Thyroid gland (tissue), 4 donors: ENCODE data around the gene COX10. TPM values are rescaled to one million over a fixed set of nuclear protein-coding genes. Genes with fewer than 3 reads are reported as not detected.

ENCODE experiments used
- DNase-seq, 2 donors: peaks; one replicate each; pipeline ENCODE4 v3.0.0-alpha.2; 2019
- H3K27ac ChIP-seq, 3 donors: fragments of 200-600 bp; sonication (generic); 1 replicate in 2 of 3; 2 replicates in 1 of 3; pipeline ENCODE4 v1.5.1; 2016 to 2019; ENCODE audit warnings: mild to moderate bottlenecking in 1 of 3, moderate library complexity in 1 of 3
- H3K27me3 ChIP-seq: fragments of 200-600 bp; sonication (generic); one replicate; pipeline ENCODE4 v1.5.1; 2019
- H3K36me3 ChIP-seq, 2 donors: fragments of 200-600 bp; sonication (generic); one replicate each; pipeline ENCODE4 v1.5.1; 2016 to 2019
- H3K4me1 ChIP-seq, 2 donors: fragments of 200-600 bp; sonication (generic); one replicate each; pipeline ENCODE4 v1.5.1; 2017 to 2019
- H3K4me3 ChIP-seq, 3 donors: fragments of 200-600 bp; sonication (generic); replicated peaks in 1 of 3; 1 replicate in 2 of 3; 2 replicates in 1 of 3; pipeline ENCODE4 v1.5.1; 2016; ENCODE audit warnings: mild to moderate bottlenecking in 1 of 3
- H3K9me3 ChIP-seq: fragments of 200-600 bp; sonication (generic); one replicate; pipeline ENCODE4 v1.5.1; 2017
- CTCF ChIP-seq, 6 experiments: fragments of 200-600 bp in 3 of 6; fragments of 450-650 bp in 3 of 6; sonication (generic) in 3 of 6; IDR thresholded peaks; one replicate each; pipeline ENCODE4 v1.5.1; 2016 to 2019; ENCODE audit warnings: antibody characterized with exemption in 6 of 6, mild to moderate bottlenecking in 2 of 6, inconsistent platforms in 1 of 6, moderate library complexity in 1 of 6
- POLR2A ChIP-seq, 2 donors: fragments of 450-650 bp; IDR thresholded peaks; one replicate each; pipeline ENCODE4 v1.6.1; 2017; ENCODE audit warnings: antibody characterized with exemption in 2 of 2, mild to moderate bottlenecking in 2 of 2, moderate library complexity in 1 of 2
- WGBS, 2 donors: methylation state at CpG; one replicate each; pipeline ENCODE4 v1.1.5; 2017; 5-methylcytosine and 5-hydroxymethylcytosine counted together
- intact Hi-C: fragments of 100-400 bp; cut with DNase I; formaldehyde crosslinking; loops from one replicate; pipeline ENCODE4 v1.15.1; 2023
- total RNA-seq, 4 donors: library from RNA; depleted of rRNA; stranded (reverse); fragments of >200 nt; gene quantifications; one replicate each; pipeline ENCODE4 v1.2.3, GENCODE V29; 2016

COX10 gene
- total RNA-seq, 4 donors from 2014 or later, result 33.1 to 43.5 (median 34.5) TPM

DNA sequence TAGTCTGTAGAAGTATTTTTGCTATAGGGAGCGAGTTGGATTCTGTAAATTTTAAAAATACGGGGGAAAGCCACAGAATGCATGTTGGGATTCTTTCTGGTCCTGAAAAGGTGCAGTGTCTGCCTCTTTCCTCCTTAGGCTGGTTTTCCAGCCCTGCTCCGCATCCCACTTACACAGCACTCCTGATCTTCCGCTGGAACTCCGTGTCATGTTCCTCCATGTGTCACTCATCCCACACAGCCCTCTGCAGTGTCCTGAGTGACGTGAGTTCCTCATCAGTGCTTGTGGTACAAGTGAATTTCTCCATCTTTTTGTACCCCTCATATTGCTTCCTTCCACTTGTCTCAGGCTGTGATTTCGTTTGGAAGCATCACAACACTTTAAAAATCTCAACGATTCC lies 34.5 kb downstream of the COX10 start:
- WGBS, 2 donors, result 90 to 94% methylated on average over 8 of the region's 8 CpGs
- peaks cover 9 to 14% of the 10 kb centered on the region in 2 donors for H3K4me1 ChIP-seq
- H3K27ac ChIP-seq, result no peak overlapping the region

DNA sequence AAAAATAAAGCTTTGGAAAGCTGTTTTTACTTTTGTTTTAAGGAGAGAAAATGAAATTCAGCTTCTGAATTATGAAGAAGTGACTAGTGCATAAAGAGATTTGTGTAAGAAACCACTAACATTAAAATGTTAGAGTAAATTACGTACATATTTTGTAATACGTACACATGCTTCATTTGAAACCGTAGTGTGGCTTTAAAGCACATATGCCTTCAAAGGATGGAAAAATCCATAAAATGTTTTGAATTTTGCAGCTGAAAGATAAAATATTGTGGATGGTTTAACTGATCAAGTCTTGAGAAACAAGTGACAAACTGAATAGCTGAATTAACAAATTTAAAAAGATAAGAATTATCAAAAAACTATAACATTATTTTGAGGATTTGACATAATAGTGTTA lies 35.4 kb downstream of the COX10 start:
- no peak for TF ChIP-seq POLR2A (IDR thresholded peaks at IDR 0.05)
- TF ChIP-seq CTCF (IDR thresholded peaks at IDR 0.05), result no peak

More for the DNA sequence above, 34.5 kb downstream of the COX10 start:
- Histone ChIP-seq H3K27me3 (no peaks in the 10 kb centered on the region), H3K9me3 (no peaks in the 10 kb centered on the region), H3K4me3 (no peak overlapping the region), H3K36me3 (no peaks in the 10 kb centered on the region)
- TF ChIP-seq CTCF (IDR thresholded peaks at IDR 0.05) (no peak), POLR2A (IDR thresholded peaks at IDR 0.05) (no peak)
- intact Hi-C loops, result no loop called here
- DNase-seq, result no peak

DNA sequence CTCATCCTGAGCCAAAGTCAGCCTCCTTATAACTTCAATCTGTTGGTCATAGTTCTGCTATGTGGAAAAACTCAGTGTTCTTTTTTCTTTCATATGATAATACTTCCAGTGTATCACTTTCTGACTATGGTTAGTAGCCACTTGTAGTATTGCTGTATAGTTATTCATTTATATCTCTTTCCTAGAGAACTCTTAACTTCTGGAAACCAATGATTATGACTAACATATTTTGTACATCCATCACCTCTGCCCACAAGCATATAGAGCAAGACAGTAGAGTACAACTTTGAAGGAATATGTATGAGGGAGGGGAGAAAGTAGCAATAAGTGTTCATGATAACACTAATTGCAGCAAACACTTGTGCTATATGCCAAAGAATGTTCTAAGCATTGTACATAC lies 38.6 kb downstream of the COX10 start:
- DNase-seq, result no peak
- intact Hi-C loops, result no loop called here
- no peaks in the 10 kb centered on the region for H3K36me3 ChIP-seq
- no peaks in the 10 kb centered on the region for H3K27me3 ChIP-seq
- H3K27ac ChIP-seq, result no peak overlapping the region
- H3K4me3 ChIP-seq, result no peak overlapping the region
- H3K9me3 ChIP-seq, result no peaks in the 10 kb centered on the region
- H3K4me1 ChIP-seq, result peaks cover 0 to 6% of the 10 kb centered on the region in 2 donors
- TF ChIP-seq POLR2A (IDR thresholded peaks at IDR 0.05), result no peak
- no peak for TF ChIP-seq CTCF (IDR thresholded peaks at IDR 0.05)

More for the DNA sequence above, 35.4 kb downstream of the COX10 start:
- Histone ChIP-seq H3K9me3 (no peaks in the 10 kb centered on the region), H3K27ac (no peak overlapping the region), H3K27me3 (no peaks in the 10 kb centered on the region), H3K4me3 (no peak overlapping the region), H3K4me1 (peaks cover under 1 to 6% of the 10 kb centered on the region in 2 donors), H3K36me3 (no peaks in the 10 kb centered on the region)
- intact Hi-C loops, result no loop called here
- 64 to 66% methylated on average over 3 of the region's 3 CpGs for WGBS, 2 donors
- no peak for DNase-seq

DNA sequence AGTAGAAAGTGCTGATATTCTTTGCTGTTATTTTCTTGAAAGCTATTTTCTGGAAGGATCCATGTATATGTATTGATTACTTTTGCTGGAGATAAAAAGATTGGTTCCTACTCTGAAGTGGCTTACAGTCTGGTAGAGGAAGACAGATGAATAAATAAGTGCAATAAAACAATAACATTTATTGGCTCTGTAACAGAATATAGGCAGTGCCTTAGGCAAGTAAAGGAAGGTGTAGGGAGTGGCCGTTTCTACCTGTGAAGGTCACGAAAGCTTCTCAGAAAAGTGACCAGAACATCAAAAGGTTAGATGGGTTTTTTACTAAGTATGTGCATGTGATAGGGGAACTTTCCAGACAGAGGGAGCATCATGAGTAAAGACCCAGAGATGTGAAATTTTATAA lies 43.1 kb downstream of the COX10 start:
- H3K9me3 ChIP-seq, result no peaks in the 10 kb centered on the region
- WGBS, 2 donors, result 96% methylated on average over 2 of the region's 2 CpGs
- TF ChIP-seq CTCF (IDR thresholded peaks at IDR 0.05) (no peak), POLR2A (IDR thresholded peaks at IDR 0.05) (no peak)
- H3K36me3 ChIP-seq, result no peaks in the 10 kb centered on the region
- no peak overlapping the region for H3K27ac ChIP-seq
- no peak for DNase-seq
- intact Hi-C loops, result no loop called here
- H3K27me3 ChIP-seq, result no peaks in the 10 kb centered on the region
- no peak overlapping the region for H3K4me3 ChIP-seq
- peaks cover 0 to 4% of the 10 kb centered on the region in 2 donors for H3K4me1 ChIP-seq

- TF ChIP-seq POLR2A (IDR thresholded peaks at IDR 0.05) (no peak), CTCF (IDR thresholded peaks at IDR 0.05) (no peak)
- H3K36me3 ChIP-seq, result no peaks in the 10 kb centered on the region
- H3K4me1 ChIP-seq, result no peaks in the 10 kb centered on the region
- WGBS, 2 donors, result 90 to 92% methylated on average over 1 of the region's 1 CpG
- no peak overlapping the region for H3K27ac ChIP-seq
- no peak overlapping the region for H3K4me3 ChIP-seq
- intact Hi-C loops, result no loop called here
- no peaks in the 10 kb centered on the region for H3K9me3 ChIP-seq
- no peaks in the 10 kb centered on the region for H3K27me3 ChIP-seq
- no peak for DNase-seq
Observed at GRCh38 chr17:14113137-14113536, 43.8 kb downstream of the COX10 start.
